ENCODE data around the gene SOX18. TPM values are rescaled to one million over a fixed set of nuclear protein-coding genes. Genes with fewer than 3 reads are reported as not detected.

Gene SOX18
- total and polyA plus RNA-seq, 2 donors from 2014 or later = 36.5 to 56.7 TPM

- TF ChIP-seq, protein P1, sequence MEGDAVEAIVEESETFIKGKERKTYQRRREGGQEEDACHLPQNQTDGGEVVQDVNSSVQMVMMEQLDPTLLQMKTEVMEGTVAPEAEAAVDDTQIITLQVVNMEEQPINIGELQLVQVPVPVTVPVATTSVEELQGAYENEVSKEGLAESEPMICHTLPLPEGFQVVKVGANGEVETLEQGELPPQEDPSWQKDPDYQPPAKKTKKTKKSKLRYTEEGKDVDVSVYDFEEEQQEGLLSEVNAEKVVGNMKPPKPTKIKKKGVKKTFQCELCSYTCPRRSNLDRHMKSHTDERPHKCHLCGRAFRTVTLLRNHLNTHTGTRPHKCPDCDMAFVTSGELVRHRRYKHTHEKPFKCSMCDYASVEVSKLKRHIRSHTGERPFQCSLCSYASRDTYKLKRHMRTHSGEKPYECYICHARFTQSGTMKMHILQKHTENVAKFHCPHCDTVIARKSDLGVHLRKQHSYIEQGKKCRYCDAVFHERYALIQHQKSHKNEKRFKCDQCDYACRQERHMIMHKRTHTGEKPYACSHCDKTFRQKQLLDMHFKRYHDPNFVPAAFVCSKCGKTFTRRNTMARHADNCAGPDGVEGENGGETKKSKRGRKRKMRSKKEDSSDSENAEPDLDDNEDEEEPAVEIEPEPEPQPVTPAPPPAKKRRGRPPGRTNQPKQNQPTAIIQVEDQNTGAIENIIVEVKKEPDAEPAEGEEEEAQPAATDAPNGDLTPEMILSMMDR (IDR thresholded peaks at IDR 0.05; ENCODE audit: borderline replicate concordance, extremely low read depth, insufficient read depth) = no peak
- intact Hi-C loops (cut with DNase I) = no loop called here
Observed at GRCh38 chr20:64062276-64062595, 12.8 kb upstream of the SOX18 start.

GRCh38 chr20:64058536-64058935, 9.1 kb upstream of the SOX18 start:
- Histone ChIP-seq H3K4me3 (ENCODE audit: low read length in 3 of 3) (no peak overlapping the region), H3K27ac (ENCODE audit: low read depth in 2 of 2, low read length in 2 of 2) (no peak overlapping the region), H3K9ac (ENCODE audit: low read length in 3 of 3) (no peak overlapping the region), H3K9me3 (ENCODE audit: control insufficient read depth in 2 of 3, insufficient read depth in 1 of 3, low read length in 3 of 3) (no peaks in the 10 kb centered on the region), H3K4me1 (ENCODE audit: control insufficient read depth in 2 of 3, insufficient read depth in 2 of 3, low read depth in 1 of 3, low read length in 3 of 3) (peaks cover 0 to 22% (median 0%) of the 10 kb centered on the region in 3 donors), H3K27me3 (ENCODE audit: control insufficient read depth, insufficient read depth, low read length) (no peaks in the 10 kb centered on the region), H3K36me3 (ENCODE audit: control insufficient read depth in 2 of 3, insufficient read depth in 3 of 3, low read length in 3 of 3) (no peaks in the 10 kb centered on the region)
- no peak for FAIRE-seq
- DNase-seq = no peak
- TF ChIP-seq, protein P1 (IDR thresholded peaks at IDR 0.05; ENCODE audit: borderline replicate concordance, extremely low read depth, insufficient read depth) = no peak
- intact Hi-C loops (cut with DNase I) = loop anchor here (5.0 kb wide), 1 partner anchor 436 kb away; no protein-coding TSS in a partner anchor

More at GRCh38 chr20:64062276-64062595, 12.8 kb upstream of the SOX18 start:
- H3K4me3 ChIP-seq (ENCODE audit: low read length in 3 of 3) = peak overlapping the region in 2 of 3 donors; percentile 58 to 74
- DNase-seq = peak in 1 of 5 donors; percentile 53
- peak overlapping the region in 2 of 3 donors; percentile 41 to 73 for H3K9ac ChIP-seq (ENCODE audit: low read length in 3 of 3)
- H3K27ac ChIP-seq (ENCODE audit: low read depth in 2 of 2, low read length in 2 of 2) = peak overlapping the region; percentile 65 to 78
- no peak for FAIRE-seq
- H3K4me1 ChIP-seq (ENCODE audit: control insufficient read depth in 2 of 3, insufficient read depth in 2 of 3, low read depth in 1 of 3, low read length in 3 of 3) = peaks cover 0 to 19% (median 6%) of the 10 kb centered on the region in 3 donors
- H3K9me3 ChIP-seq (ENCODE audit: control insufficient read depth in 2 of 3, insufficient read depth in 1 of 3, low read length in 3 of 3) = no peaks in the 10 kb centered on the region
- H3K27me3 ChIP-seq (ENCODE audit: control insufficient read depth, insufficient read depth, low read length) = no peaks in the 10 kb centered on the region
- H3K36me3 ChIP-seq (ENCODE audit: control insufficient read depth in 2 of 3, insufficient read depth in 3 of 3, low read length in 3 of 3) = no peaks in the 10 kb centered on the region

DNA sequence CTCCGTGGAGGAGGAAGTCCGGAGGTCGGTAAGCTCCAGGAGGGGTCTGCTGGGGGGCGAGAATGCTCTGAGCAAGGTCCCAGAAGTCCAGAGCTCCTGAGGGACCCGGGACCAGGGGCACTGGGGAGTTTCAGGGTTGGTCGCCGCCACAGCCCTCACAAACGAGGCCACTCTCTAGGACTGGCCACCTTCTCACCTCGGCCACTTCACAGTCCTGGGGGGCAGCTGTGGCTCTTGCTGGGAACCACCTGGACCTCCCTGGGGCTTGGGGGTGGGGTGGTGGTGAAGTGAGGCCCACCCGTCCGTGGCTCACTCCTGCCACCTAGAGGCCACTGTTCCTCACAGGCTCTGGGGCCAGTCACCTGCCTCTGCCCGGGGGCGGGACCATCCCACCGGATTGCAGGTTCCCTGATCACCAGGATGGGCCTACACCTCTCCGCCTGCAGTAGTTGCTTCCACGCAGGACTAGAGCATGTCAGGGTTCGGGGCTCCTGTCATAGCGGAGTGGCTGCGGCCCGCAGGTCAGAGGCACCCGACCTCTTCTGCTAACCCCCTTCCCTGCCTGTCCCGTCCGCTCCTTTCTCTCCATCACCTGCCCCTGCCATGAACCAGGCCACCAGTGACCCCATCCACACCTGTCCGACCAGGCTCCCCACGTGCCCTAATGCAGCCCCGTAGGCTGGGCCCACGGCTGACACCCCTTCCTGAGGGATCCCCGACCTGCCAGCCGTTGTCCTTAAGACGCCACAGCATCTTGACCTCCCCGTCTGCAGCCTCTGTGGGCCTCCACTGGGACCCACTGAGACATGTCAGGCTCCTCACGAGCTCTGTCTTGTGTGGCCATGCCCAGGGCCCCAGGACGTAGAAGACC, 8.4 kb upstream of the SOX18 start:
- Histone ChIP-seq H3K9ac (ENCODE audit: low read length in 3 of 3) (no peak overlapping the region), H3K9me3 (ENCODE audit: control insufficient read depth in 2 of 3, insufficient read depth in 1 of 3, low read length in 3 of 3) (no peaks in the 10 kb centered on the region), H3K27ac (ENCODE audit: low read depth in 2 of 2, low read length in 2 of 2) (peak overlapping the region; percentile 7 to 68), H3K36me3 (ENCODE audit: control insufficient read depth in 2 of 3, insufficient read depth in 3 of 3, low read length in 3 of 3) (no peaks in the 10 kb centered on the region), H3K4me3 (ENCODE audit: low read length in 3 of 3) (peak overlapping the region in 1 of 3 donors; percentile 29), H3K27me3 (ENCODE audit: control insufficient read depth, insufficient read depth, low read length) (no peaks in the 10 kb centered on the region), H3K4me1 (ENCODE audit: control insufficient read depth in 2 of 3, insufficient read depth in 2 of 3, low read depth in 1 of 3, low read length in 3 of 3) (peaks cover 0 to 27% (median 0%) of the 10 kb centered on the region in 3 donors)
- intact Hi-C loops (cut with DNase I) = loop anchor here (5.0 kb wide), 1 partner anchor 436 kb away; no protein-coding TSS in a partner anchor
- TF ChIP-seq, protein P1 (IDR thresholded peaks at IDR 0.05; ENCODE audit: borderline replicate concordance, extremely low read depth, insufficient read depth) = peak; percentile 72
- DNase-seq (peak in 4 of 5 donors; percentile 82 to 93 (median 89)), FAIRE-seq (no peak)

All from kidney (tissue), 14 donors.